ENCODE measurements around the gene KCND3.

Gene KCND3

DNA sequence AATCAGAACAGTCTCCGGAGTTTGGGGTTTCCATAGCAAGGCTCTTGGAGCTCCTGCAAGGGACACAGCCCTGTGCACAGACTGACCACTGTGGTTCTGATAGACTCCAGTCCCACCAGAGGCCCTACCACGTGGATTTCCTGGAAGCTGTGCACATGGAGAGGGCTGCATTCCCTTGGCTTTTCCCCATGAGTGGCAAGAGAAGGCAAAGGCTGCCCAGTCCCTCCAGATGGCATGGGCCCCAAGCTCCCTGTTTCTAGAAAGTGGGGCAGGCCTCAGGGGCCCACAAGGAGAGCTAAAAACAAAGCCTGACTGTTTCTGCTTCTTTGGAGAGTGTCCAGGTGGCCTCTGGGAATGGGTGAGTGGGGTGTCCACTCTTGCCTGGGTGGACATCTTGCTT is 146.3 kb downstream of the KCND3 start (continued):
- no peak for TF ChIP-seq ISL1 (CRISPR knock-in tag; IDR thresholded peaks at IDR 0.05)
- TF ChIP-seq ZNF70 (CRISPR knock-in tag; IDR thresholded peaks at IDR 0.05) = no peak
- TF ChIP-seq OSR1 (CRISPR knock-in tag; IDR thresholded peaks at IDR 0.05) = no peak
- TF ChIP-seq GLIS3 (CRISPR knock-in tag; IDR thresholded peaks at IDR 0.05) = no peak
- TF ChIP-seq ESRRG (CRISPR knock-in tag; IDR thresholded peaks at IDR 0.05) = no peak

DNA sequence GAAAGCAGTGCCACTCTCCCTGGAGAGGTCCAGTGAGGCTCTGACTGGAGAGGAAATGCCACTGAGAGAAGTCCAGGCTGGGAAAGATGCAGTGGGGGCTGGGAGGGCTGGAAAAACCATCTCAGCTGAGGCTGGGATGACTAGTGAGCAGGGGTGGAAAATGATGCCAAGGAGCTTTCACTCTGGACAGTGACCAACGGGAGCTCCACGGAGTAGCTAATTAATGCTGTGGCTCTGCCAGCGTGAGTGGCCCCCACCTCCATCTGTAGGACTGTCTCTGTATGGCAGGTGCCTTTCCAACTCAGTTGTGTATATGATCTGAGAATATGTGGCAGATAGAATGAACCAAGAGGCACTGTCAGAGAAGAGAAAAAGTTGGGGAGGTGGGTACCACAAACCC is 147.1 kb downstream of the KCND3 start:
- TF ChIP-seq, protein P1, sequence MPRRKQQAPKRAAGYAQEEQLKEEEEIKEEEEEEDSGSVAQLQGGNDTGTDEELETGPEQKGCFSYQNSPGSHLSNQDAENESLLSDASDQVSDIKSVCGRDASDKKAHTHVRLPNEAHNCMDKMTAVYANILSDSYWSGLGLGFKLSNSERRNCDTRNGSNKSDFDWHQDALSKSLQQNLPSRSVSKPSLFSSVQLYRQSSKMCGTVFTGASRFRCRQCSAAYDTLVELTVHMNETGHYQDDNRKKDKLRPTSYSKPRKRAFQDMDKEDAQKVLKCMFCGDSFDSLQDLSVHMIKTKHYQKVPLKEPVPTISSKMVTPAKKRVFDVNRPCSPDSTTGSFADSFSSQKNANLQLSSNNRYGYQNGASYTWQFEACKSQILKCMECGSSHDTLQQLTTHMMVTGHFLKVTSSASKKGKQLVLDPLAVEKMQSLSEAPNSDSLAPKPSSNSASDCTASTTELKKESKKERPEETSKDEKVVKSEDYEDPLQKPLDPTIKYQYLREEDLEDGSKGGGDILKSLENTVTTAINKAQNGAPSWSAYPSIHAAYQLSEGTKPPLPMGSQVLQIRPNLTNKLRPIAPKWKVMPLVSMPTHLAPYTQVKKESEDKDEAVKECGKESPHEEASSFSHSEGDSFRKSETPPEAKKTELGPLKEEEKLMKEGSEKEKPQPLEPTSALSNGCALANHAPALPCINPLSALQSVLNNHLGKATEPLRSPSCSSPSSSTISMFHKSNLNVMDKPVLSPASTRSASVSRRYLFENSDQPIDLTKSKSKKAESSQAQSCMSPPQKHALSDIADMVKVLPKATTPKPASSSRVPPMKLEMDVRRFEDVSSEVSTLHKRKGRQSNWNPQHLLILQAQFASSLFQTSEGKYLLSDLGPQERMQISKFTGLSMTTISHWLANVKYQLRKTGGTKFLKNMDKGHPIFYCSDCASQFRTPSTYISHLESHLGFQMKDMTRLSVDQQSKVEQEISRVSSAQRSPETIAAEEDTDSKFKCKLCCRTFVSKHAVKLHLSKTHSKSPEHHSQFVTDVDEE (CRISPR knock-in tag; IDR thresholded peaks at IDR 0.05) = no peak
- TF ChIP-seq TOX (CRISPR knock-in tag; IDR thresholded peaks at IDR 0.05; ENCODE audit: borderline replicate concordance) (no peak), ESRRG (CRISPR knock-in tag; IDR thresholded peaks at IDR 0.05) (no peak), ISL1 (CRISPR knock-in tag; IDR thresholded peaks at IDR 0.05) (no peak), ZFP3 (CRISPR knock-in tag; IDR thresholded peaks at IDR 0.05) (no peak)
- TF ChIP-seq, protein P2, sequence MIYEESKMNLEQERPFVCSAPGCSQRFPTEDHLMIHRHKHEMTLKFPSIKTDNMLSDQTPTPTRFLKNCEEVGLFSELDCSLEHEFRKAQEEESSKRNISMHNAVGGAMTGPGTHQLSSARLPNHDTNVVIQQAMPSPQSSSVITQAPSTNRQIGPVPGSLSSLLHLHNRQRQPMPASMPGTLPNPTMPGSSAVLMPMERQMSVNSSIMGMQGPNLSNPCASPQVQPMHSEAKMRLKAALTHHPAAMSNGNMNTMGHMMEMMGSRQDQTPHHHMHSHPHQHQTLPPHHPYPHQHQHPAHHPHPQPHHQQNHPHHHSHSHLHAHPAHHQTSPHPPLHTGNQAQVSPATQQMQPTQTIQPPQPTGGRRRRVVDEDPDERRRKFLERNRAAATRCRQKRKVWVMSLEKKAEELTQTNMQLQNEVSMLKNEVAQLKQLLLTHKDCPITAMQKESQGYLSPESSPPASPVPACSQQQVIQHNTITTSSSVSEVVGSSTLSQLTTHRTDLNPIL (CRISPR knock-in tag; IDR thresholded peaks at IDR 0.05; ENCODE audit: low read depth) = no peak
- TF ChIP-seq, protein P3, sequence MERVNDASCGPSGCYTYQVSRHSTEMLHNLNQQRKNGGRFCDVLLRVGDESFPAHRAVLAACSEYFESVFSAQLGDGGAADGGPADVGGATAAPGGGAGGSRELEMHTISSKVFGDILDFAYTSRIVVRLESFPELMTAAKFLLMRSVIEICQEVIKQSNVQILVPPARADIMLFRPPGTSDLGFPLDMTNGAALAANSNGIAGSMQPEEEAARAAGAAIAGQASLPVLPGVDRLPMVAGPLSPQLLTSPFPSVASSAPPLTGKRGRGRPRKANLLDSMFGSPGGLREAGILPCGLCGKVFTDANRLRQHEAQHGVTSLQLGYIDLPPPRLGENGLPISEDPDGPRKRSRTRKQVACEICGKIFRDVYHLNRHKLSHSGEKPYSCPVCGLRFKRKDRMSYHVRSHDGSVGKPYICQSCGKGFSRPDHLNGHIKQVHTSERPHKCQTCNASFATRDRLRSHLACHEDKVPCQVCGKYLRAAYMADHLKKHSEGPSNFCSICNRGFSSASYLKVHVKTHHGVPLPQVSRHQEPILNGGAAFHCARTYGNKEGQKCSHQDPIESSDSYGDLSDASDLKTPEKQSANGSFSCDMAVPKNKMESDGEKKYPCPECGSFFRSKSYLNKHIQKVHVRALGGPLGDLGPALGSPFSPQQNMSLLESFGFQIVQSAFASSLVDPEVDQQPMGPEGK (CRISPR knock-in tag; IDR thresholded peaks at IDR 0.05; ENCODE audit: borderline replicate concordance) = no peak
- TF ChIP-seq, protein P4, sequence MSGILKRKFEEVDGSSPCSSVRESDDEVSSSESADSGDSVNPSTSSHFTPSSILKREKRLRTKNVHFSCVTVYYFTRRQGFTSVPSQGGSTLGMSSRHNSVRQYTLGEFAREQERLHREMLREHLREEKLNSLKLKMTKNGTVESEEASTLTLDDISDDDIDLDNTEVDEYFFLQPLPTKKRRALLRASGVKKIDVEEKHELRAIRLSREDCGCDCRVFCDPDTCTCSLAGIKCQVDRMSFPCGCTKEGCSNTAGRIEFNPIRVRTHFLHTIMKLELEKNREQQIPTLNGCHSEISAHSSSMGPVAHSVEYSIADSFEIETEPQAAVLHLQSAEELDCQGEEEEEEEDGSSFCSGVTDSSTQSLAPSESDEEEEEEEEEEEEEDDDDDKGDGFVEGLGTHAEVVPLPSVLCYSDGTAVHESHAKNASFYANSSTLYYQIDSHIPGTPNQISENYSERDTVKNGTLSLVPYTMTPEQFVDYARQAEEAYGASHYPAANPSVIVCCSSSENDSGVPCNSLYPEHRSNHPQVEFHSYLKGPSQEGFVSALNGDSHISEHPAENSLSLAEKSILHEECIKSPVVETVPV (CRISPR knock-in tag; IDR thresholded peaks at IDR 0.05) = no peak
- no peak for ATAC-seq

DNA sequence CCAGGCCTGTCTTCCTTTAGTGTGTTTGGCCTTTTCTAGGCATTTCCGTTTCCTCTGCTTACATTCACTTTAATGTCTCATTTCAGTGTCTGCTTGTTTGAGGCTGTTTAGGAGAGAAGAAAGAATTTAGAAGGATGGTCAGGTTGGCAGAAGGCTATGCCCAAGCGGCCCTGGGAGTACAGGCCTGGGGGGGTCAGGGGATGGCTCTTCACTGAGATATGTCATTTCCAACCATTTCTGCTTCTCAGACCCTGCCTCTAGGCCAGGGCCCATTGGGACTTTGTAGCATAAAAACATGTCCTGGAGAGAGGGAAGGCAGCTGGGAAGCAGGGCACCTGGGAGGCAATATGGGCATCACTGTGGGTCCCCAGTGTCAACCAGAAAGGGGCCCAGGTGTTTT is 147.7 kb downstream of the KCND3 start:
- TF ChIP-seq ZFP3 (CRISPR knock-in tag; IDR thresholded peaks at IDR 0.05) (no peak), ZNF70 (CRISPR knock-in tag; IDR thresholded peaks at IDR 0.05) (no peak), RARB (CRISPR knock-in tag; IDR thresholded peaks at IDR 0.05) (no peak), ZNF565 (CRISPR knock-in tag; conservative IDR thresholded peaks at IDR 0.05; ENCODE audit: low read depth) (no peak), SNAI2 (CRISPR knock-in tag; IDR thresholded peaks at IDR 0.05) (no peak), ARNTL (CRISPR knock-in tag; IDR thresholded peaks at IDR 0.05; ENCODE audit: borderline replicate concordance, low read depth) (no peak), CSDC2 (CRISPR knock-in tag; IDR thresholded peaks at IDR 0.05) (no peak), PPARA (CRISPR knock-in tag; IDR thresholded peaks at IDR 0.05; ENCODE audit: borderline replicate concordance) (no peak), ZNF8 (CRISPR knock-in tag; IDR thresholded peaks at IDR 0.05) (no peak), GLIS3 (CRISPR knock-in tag; IDR thresholded peaks at IDR 0.05) (no peak), ZFP30 (CRISPR knock-in tag; IDR thresholded peaks at IDR 0.05) (no peak), OSR1 (CRISPR knock-in tag; IDR thresholded peaks at IDR 0.05) (no peak), TOX (CRISPR knock-in tag; IDR thresholded peaks at IDR 0.05; ENCODE audit: borderline replicate concordance) (no peak), ISL1 (CRISPR knock-in tag; IDR thresholded peaks at IDR 0.05) (no peak), TCF4 (CRISPR knock-in tag; IDR thresholded peaks at IDR 0.05; ENCODE audit: borderline replicate concordance) (no peak), BACH2 (CRISPR knock-in tag; IDR thresholded peaks at IDR 0.05; ENCODE audit: borderline replicate concordance) (no peak)
- TF ChIP-seq, protein P4 (CRISPR knock-in tag; IDR thresholded peaks at IDR 0.05) = no peak
- TF ChIP-seq, protein P2 (CRISPR knock-in tag; IDR thresholded peaks at IDR 0.05; ENCODE audit: low read depth) = no peak
- TF ChIP-seq, protein P5, sequence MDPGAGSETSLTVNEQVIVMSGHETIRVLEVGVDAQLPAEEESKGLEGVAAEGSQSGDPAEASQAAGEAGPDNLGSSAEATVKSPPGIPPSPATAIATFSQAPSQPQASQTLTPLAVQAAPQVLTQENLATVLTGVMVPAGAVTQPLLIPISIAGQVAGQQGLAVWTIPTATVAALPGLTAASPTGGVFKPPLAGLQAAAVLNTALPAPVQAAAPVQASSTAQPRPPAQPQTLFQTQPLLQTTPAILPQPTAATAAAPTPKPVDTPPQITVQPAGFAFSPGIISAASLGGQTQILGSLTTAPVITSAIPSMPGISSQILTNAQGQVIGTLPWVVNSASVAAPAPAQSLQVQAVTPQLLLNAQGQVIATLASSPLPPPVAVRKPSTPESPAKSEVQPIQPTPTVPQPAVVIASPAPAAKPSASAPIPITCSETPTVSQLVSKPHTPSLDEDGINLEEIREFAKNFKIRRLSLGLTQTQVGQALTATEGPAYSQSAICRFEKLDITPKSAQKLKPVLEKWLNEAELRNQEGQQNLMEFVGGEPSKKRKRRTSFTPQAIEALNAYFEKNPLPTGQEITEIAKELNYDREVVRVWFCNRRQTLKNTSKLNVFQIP (CRISPR knock-in tag; IDR thresholded peaks at IDR 0.05; ENCODE audit: borderline replicate concordance, low read depth) = no peak
- ATAC-seq = no peak

Data from SK-N-SH treated with all-trans-retinoic acid at 6 μM for 48 hours (cell line).